IPS DF 4.7 (cell line): ENCODE data around the gene PPIL6.

Source experiments
- DNase-seq: peaks from one replicate; pipeline ENCODE4 v3.0.0-alpha.2; 2013; ENCODE audit warnings: low spot score; ENCODE audit errors: extremely low read depth

PPIL6 gene

GRCh38 chr6:109440331-109441068 is at the start of gene PPIL6, which contains the start of gene SMPD2:
Gene PPIL6 (minus strand): TSS chr6:109440628. CDS start chr6:109440590, 38 bp downstream.
Gene SMPD2 (plus strand): TSS chr6:109440724. CDS start chr6:109441122, 398 bp downstream.
- no peak for DNase-seq

GRCh38 chr6:109488001-109488400 is 47.6 kb upstream of the PPIL6 start:
- no peak for DNase-seq

- DNase-seq: no peak
These were observed 45.6 kb upstream of the PPIL6 start for GRCh38 chr6:109486068-109486467.

- no peak for DNase-seq
These were observed 45.0 kb upstream of the PPIL6 start for GRCh38 chr6:109485266-109485935.

GRCh38 chr6:109484122-109484521 is 43.7 kb upstream of the PPIL6 start:
- DNase-seq: no peak

GRCh38 chr6:109483735-109484057 is 43.3 kb upstream of the PPIL6 start:
- no peak for DNase-seq

- no peak for DNase-seq
These were observed 42.7 kb upstream of the PPIL6 start, which contains the start of gene ZBTB24 for GRCh38 chr6:109482905-109483734. Gene ZBTB24 (minus strand): TSS chr6:109483219. CDS start chr6:109482026, 1,193 bp downstream.

GRCh38 chr6:109480993-109481480 is 40.6 kb upstream of the PPIL6 start:
- no peak for DNase-seq

GRCh38 chr6:109478841-109479624 is 38.6 kb upstream of the PPIL6 start:
- no peak for DNase-seq

GRCh38 chr6:109478222-109478805 is 37.9 kb upstream of the PPIL6 start:
- no peak for DNase-seq

GRCh38 chr6:109477725-109478124 is 37.3 kb upstream of the PPIL6 start:
- DNase-seq: no peak

- DNase-seq: no peak
These were observed 36.8 kb upstream of the PPIL6 start for GRCh38 chr6:109477184-109477583.

GRCh38 chr6:109475625-109476024 is 35.2 kb upstream of the PPIL6 start:
- DNase-seq: no peak

- DNase-seq: no peak
These were observed 34.6 kb upstream of the PPIL6 start for GRCh38 chr6:109474995-109475394.

- no peak for DNase-seq
These were observed 32.7 kb upstream of the PPIL6 start for GRCh38 chr6:109473120-109473519.

- no peak for DNase-seq
These were observed 31.9 kb upstream of the PPIL6 start for GRCh38 chr6:109472132-109472995.

GRCh38 chr6:109471105-109471810 is 30.8 kb upstream of the PPIL6 start:
- DNase-seq: no peak

GRCh38 chr6:109469591-109470189 is 29.3 kb upstream of the PPIL6 start:
- DNase-seq: no peak

- no peak for DNase-seq
These were observed 27.3 kb upstream of the PPIL6 start for GRCh38 chr6:109467696-109468095.
